HepG2 (cell line): ENCODE measurements around the gene AGAP1. TPM values are rescaled to one million over a fixed set of nuclear protein-coding genes. Genes with fewer than 3 reads are reported as not detected.
A peak's percentile ranks its signal among the peaks of the same experiment; 100 is the strongest.

Experiments
- ATAC-seq: fragments of 200-7000 bp; cut with Tn5 transposase; 3 replicates; pipeline ENCODE4 v1.9.1; 2020; ENCODE audit warnings: mild to moderate bottlenecking, moderate library complexity
- BruUV-seq: library from RNA; stranded (reverse); fragments of 400-500 nt; replicated peaks from 2 replicates; lab custom pipeline; 2021; lab: Mats Ljungman, UMichigan
- CTCF ChIA-PET: fragments of 300-600 bp; formaldehyde crosslinking; extraction: SDS; loops from one replicate; lab custom pipeline; 2021; ENCODE audit warnings: low total read pairs, inconsistent platforms, low intra/inter-chr PET ratio; lab: Yijun Ruan, JAX
- POLR2A ChIA-PET: fragments of 350-600 bp; sonication (Branson Sonifier 250); formaldehyde crosslinking; loops from one replicate; lab custom pipeline; 2020; ENCODE audit warnings: antibody characterized with exemption, inconsistent platforms; lab: Yijun Ruan, JAX
- DNase-seq: peaks from one replicate; pipeline ENCODE4 v3.0.0-alpha.2; 2015; ENCODE audit warnings: low spot score
- FAIRE-seq: peaks from 3 replicates; lab custom pipeline; 2011; peaks lifted over from hg19 to GRCh38; lab: Jason Lieb, UNC
- H2AFZ ChIP-seq: one replicate; pipeline ENCODE4 v1.6.1; 2011; ENCODE audit warnings: low read length, inconsistent platforms
- H3K27ac ChIP-seq: fragments of 300-600 bp; 3 replicates; pipeline ENCODE4 v1.8.0; 2011; ENCODE audit warnings: mixed run types, mild to moderate bottlenecking, mixed read lengths, low read length, inconsistent platforms; ENCODE audit not compliant: insufficient read depth; ENCODE audit errors: extremely low read length
- H3K27me3 ChIP-seq, 2 experiments: fragments of 200-600 bp in 1 of 2; 2 replicates in 1 of 2; 3 replicates in 1 of 2; pipeline versions ENCODE4 v1.6.0 to v1.8.0; 2011; ENCODE audit warnings: low read length in 2 of 2, mild to moderate bottlenecking in 2 of 2, moderate library complexity in 2 of 2, inconsistent platforms in 1 of 2; ENCODE audit not compliant: insufficient read depth in 2 of 2, control insufficient read depth in 1 of 2
- H3K36me3 ChIP-seq, 2 experiments: fragments of 200-600 bp in 1 of 2; replicated peaks in 1 of 2; 2 replicates in 1 of 2; 3 replicates in 1 of 2; pipeline versions ENCODE4 v1.5.1 to v1.8.0; 2011; ENCODE audit warnings: low read length in 2 of 2, inconsistent platforms in 1 of 2; ENCODE audit not compliant: insufficient read depth in 2 of 2, control insufficient read depth in 1 of 2
- H3K4me1 ChIP-seq: 2 replicates; pipeline ENCODE4 v1.5.1; 2012; ENCODE audit warnings: low read length, inconsistent platforms; ENCODE audit not compliant: insufficient read depth
- H3K4me2 ChIP-seq: 2 replicates; pipeline ENCODE4 v1.6.0; 2011; ENCODE audit warnings: low read depth, low read length, inconsistent platforms
- H3K4me3 ChIP-seq, 3 experiments: fragments of 200-600 bp in 1 of 3; sonication (generic), shearing (Covaris generic) in 1 of 3; replicated peaks in 1 of 3; 2 replicates each; pipeline ENCODE4 v1.5.1; 2011 to 2016; ENCODE audit warnings: low read length in 3 of 3, inconsistent platforms in 2 of 3, low read depth in 2 of 3, mild to moderate bottlenecking in 2 of 3, control low read depth in 1 of 3, mixed read lengths in 1 of 3; ENCODE audit not compliant: insufficient read depth in 1 of 3
- H3K79me2 ChIP-seq: one replicate; pipeline ENCODE4 v1.6.1; 2011; ENCODE audit warnings: low read length, inconsistent platforms; ENCODE audit not compliant: insufficient read depth
- H3K9ac ChIP-seq: 2 replicates; pipeline ENCODE4 v1.6.0; 2011; ENCODE audit warnings: mild to moderate bottlenecking, low read depth, low read length, inconsistent platforms; ENCODE audit not compliant: insufficient read depth
- H3K9me3 ChIP-seq: 2 replicates; pipeline ENCODE4 v1.5.1; 2012; ENCODE audit warnings: mild to moderate bottlenecking, low read length
- H4K20me1 ChIP-seq: 2 replicates; pipeline ENCODE4 v1.6.0; 2011; ENCODE audit warnings: inconsistent platforms, mild to moderate bottlenecking, low read length, moderate library complexity; ENCODE audit not compliant: insufficient read depth
- IKZF5 ChIP-seq: IDR thresholded peaks from 2 replicates; pipeline ENCODE4 v1.6.1; 2018; ENCODE audit warnings: missing genetic modification reagents, mild to moderate bottlenecking, missing compliant biosample characterization
- KAT8 ChIP-seq: IDR thresholded peaks from 2 replicates; pipeline ENCODE4 v1.6.1; 2016; ENCODE audit warnings: missing genetic modification reagents, missing compliant biosample characterization
- LCORL ChIP-seq, 2 experiments: fragments of 450-650 bp in 1 of 2; sonication (generic) in 1 of 2; formaldehyde crosslinking in 1 of 2; IDR thresholded peaks; 2 replicates each; pipeline versions ENCODE4 v1.5.0 to v1.6.1; 2017 to 2020; ENCODE audit warnings: antibody characterized with exemption in 1 of 2, missing genetic modification reagents in 1 of 2
- MAFK ChIP-seq, 2 experiments: IDR thresholded peaks in 1 of 2; conservative IDR thresholded peaks in 1 of 2; 2 replicates each; pipeline ENCODE4 v1.6.1; 2011; ENCODE audit warnings: improper control_type of control experiment in 2 of 2, low read length in 2 of 2
- PAX8 ChIP-seq: sonication (generic); formaldehyde crosslinking; IDR thresholded peaks from 2 replicates; pipeline ENCODE4 v1.8.0; 2022; ENCODE audit warnings: mild to moderate bottlenecking, missing genetic modification reagents, borderline replicate concordance
- PAXIP1 ChIP-seq: sonication (generic); formaldehyde crosslinking; conservative IDR thresholded peaks from 2 replicates; pipeline ENCODE4 v1.4.0; 2020; ENCODE audit warnings: mild to moderate bottlenecking, missing genetic modification reagents, moderate library complexity
- RXRB ChIP-seq: IDR thresholded peaks from 2 replicates; pipeline ENCODE4 v1.6.1; 2016; ENCODE audit warnings: borderline replicate concordance, missing genetic modification reagents, missing compliant biosample characterization
- TEAD3 ChIP-seq: optimal IDR thresholded peaks from 2 replicates; pipeline ENCODE3; 2016; ENCODE audit warnings: borderline replicate concordance
- ZMYM4 ChIP-seq: sonication (generic); formaldehyde crosslinking; IDR thresholded peaks from 2 replicates; pipeline ENCODE4 v1.8.1; 2023; ENCODE audit warnings: mild to moderate bottlenecking, missing genetic modification reagents
- ZNF414 ChIP-seq: sonication (generic); formaldehyde crosslinking; IDR thresholded peaks from 2 replicates; pipeline ENCODE4 v1.5.0; 2020; ENCODE audit warnings: missing genetic modification reagents
- ZNF501 ChIP-seq: sonication (generic); formaldehyde crosslinking; IDR thresholded peaks from 2 replicates; pipeline ENCODE4 v1.5.1; 2020; ENCODE audit warnings: mild to moderate bottlenecking, moderate library complexity, missing genetic modification reagents
- ZNF512B ChIP-seq: sonication (generic); formaldehyde crosslinking; IDR thresholded peaks from 2 replicates; pipeline ENCODE4 v1.5.1; 2020; ENCODE audit warnings: missing genetic modification reagents, mild to moderate bottlenecking, borderline replicate concordance
- WGBS: methylation state at CpG from one replicate; pipeline ENCODE4 v1.1.6; 2017; ENCODE audit warnings: low lambda C conversion rate; 5-methylcytosine and 5-hydroxymethylcytosine counted together
- in situ Hi-C: cut with HindIII; loops from 2 replicates; pipeline ENCODE4 v1.10.0; 2017; ENCODE audit warnings: low pct_unique_long_range_greater_than_20kb; ENCODE audit not compliant: extremely low pct_ligation_motif_present
- intact Hi-C: fragments of 100-400 bp; cut with micrococcal nuclease; formaldehyde crosslinking; loops from one replicate; pipeline ENCODE4 v1.10.0; 2022; ENCODE audit not compliant: unreplicated experiment
- polyA plus RNA-seq, 8 experiments: library from polyadenylated mRNA; depleted of rRNA in 3 of 8; stranded (reverse) in 7 of 8; unstranded in 1 of 8; fragments of >200 nt; fragmentation: Illumina TruSeq in 4 of 8; extraction: Trizol in 4 of 8; gene quantifications; 2 replicates each; pipeline versions ENCODE4 v1.2.1 to v1.2.3, GENCODE V29; 2011 to 2016; ENCODE audit warnings: low read depth in 4 of 8, missing spikeins in 1 of 8, mixed read lengths in 1 of 8; ENCODE audit not compliant: insufficient read depth in 1 of 8
- total RNA-seq, 5 experiments: library from RNA; depleted of rRNA; stranded (reverse); fragments of >200 nt; fragmentation: Illumina TruSeq; extraction: Trizol; gene quantifications; 2 replicates each; pipeline ENCODE4 v1.2.3, GENCODE V29; 2016; ENCODE audit warnings: low read depth in 1 of 5

Gene AGAP1
- total and polyA plus RNA-seq, 2 of the 13 experiments (the other 11 are each of a cell fraction or from before 2014, with no cell fraction given), result 21.2 to 32.7 TPM

- peak; percentile 47 to 52; a peak in 3 of 4 replicates for TF ChIP-seq MAFK (conservative IDR thresholded peaks at IDR 0.05 in 1 of 2, IDR thresholded peaks at IDR 0.05 in 1 of 2; ENCODE audit: low read length in 2 of 2)
- no peak for TF ChIP-seq TEAD3 (CRISPR knock-in tag)
- TF ChIP-seq KAT8, result no peak
- TF ChIP-seq, all 625 proteins: peak for 9
These were observed 18.2 kb downstream of the AGAP1 start (continued) for GRCh38 chr2:235511751-235512698.

- ChIA-PET CTCF (no interaction called here), POLR2A (no interaction called here)
- Histone ChIP-seq H3K27ac (peak overlapping the region; percentile 61), H3K4me2 (peak overlapping the region; percentile 43; the same call in 1 of the 2 replicates), H3K9me3 (no peaks in the 10 kb centered on the region), H2AFZ (no peak overlapping the region), H3K79me2 (peaks cover 91% of the 10 kb centered on the region), H3K4me1 (peaks cover 68% of the 10 kb centered on the region), H3K9ac (no peak overlapping the region), H3K36me3 (no peaks in the 10 kb centered on the region; a peak in 1 of 5 replicates), H4K20me1 (peaks cover 8% of the 10 kb centered on the region; the same call in 1 of the 2 replicates), H3K4me3 (no peak overlapping the region), H3K27me3 (no peaks in the 10 kb centered on the region)
- in situ Hi-C loops, result no loop called here
- WGBS, result 76% methylated on average over 4 of the region's 4 CpGs
- intact Hi-C loops, result no loop called here
- FAIRE-seq (no peak), ATAC-seq (no peak), DNase-seq (no peak)
- no TSS peak for BruUV-seq
- TF ChIP-seq PAXIP1 (peak; percentile 65), PAX8 (no peak), ZMYM4 (CRISPR knock-in tag) (peak; percentile 47; the same call in 1 of the 2 replicates), ZNF512B (CRISPR knock-in tag) (no peak), ZNF501 (0 out of 2 replicates have a peak, but pooled peaks have one; percentile 53), IKZF5 (no peak), RXRB (peak; percentile 56; the same call in 1 of the 2 replicates), ZNF414 (CRISPR knock-in tag) (0 out of 2 replicates have a peak, but pooled peaks have one; percentile 53), LCORL (IDR thresholded peaks at IDR 0.05) (no peak), LCORL (CRISPR knock-in tag; IDR thresholded peaks at IDR 0.05) (peak; percentile 51)
These were observed 18.8 kb downstream of the AGAP1 start for GRCh38 chr2:235512699-235513053.
